RPMI8226 (cell line): ENCODE results near the gene LIG4.
"Not testable (repeated sequence)": the region's sequence is repeated elsewhere in the genome, so short reads cannot be mapped to it uniquely, and the experiment has no call there.

Experiments
- DNase-seq: peaks from one replicate; pipeline ENCODE4 v3.0.0-alpha.2; 2015

Gene LIG4

GRCh38 chr13:108215436-108215835 is at the start of gene LIG4:
LIG4 (minus strand) TSS chr13:108215536; CDS start chr13:108211268, 4,268 bp downstream.
- peak; percentile 87 for DNase-seq

- DNase-seq = no peak
These were observed 48.5 kb upstream of the LIG4 start for GRCh38 chr13:108263621-108264355.

GRCh38 chr13:108257248-108257647 is 41.9 kb upstream of the LIG4 start:
- no peak for DNase-seq

- DNase-seq = no peak
These were observed 33.8 kb upstream of the LIG4 start for GRCh38 chr13:108249150-108249549.

- DNase-seq = no peak
These were observed 15.0 kb upstream of the LIG4 start for GRCh38 chr13:108230377-108230776.

- DNase-seq = peak; percentile 22
These were observed 12.4 kb upstream of the LIG4 start for GRCh38 chr13:108227651-108228272.

- no peak for DNase-seq
These were observed 10.8 kb upstream of the LIG4 start for GRCh38 chr13:108226184-108226583.

- no peak for DNase-seq
These were observed 10.1 kb upstream of the LIG4 start for GRCh38 chr13:108225440-108225839.

- DNase-seq = no peak
These were observed 8.6 kb upstream of the LIG4 start for GRCh38 chr13:108223687-108224503.

GRCh38 chr13:108220041-108220440 is 4.7 kb upstream of the LIG4 start:
- peak; percentile 36 for DNase-seq

- peak; percentile 93 for DNase-seq
These were observed 3.0 kb upstream of the LIG4 start, which contains the start of gene ABHD13 for GRCh38 chr13:108218044-108218974. ABHD13 (plus strand) TSS chr13:108218392; CDS start chr13:108229219, 10,827 bp downstream.

- not testable (repeated sequence) for DNase-seq
These were observed 2.1 kb upstream of the LIG4 start for GRCh38 chr13:108217307-108218043.

GRCh38 chr13:108214441-108215271 is 680 bp downstream of the LIG4 start:
- no peak for DNase-seq

- no peak for DNase-seq
These were observed 1.4 kb downstream of the LIG4 start for GRCh38 chr13:108213946-108214345.

- no peak for DNase-seq
These were observed 2.5 kb downstream of the LIG4 start for GRCh38 chr13:108212886-108213285.

GRCh38 chr13:108210551-108210950 is 4.8 kb downstream of the LIG4 start:
- DNase-seq = no peak

GRCh38 chr13:108200781-108201398 is 14.4 kb downstream of the LIG4 start:
- DNase-seq = no peak

GRCh38 chr13:108195861-108196260 is 19.5 kb downstream of the LIG4 start:
- no peak for DNase-seq

- no peak for DNase-seq
These were observed 20.2 kb downstream of the LIG4 start for GRCh38 chr13:108195146-108195545.

- DNase-seq = no peak
These were observed 20.9 kb downstream of the LIG4 start for GRCh38 chr13:108194435-108194936.
